MG63 (cell line): Measurements from ENCODE around the gene ADAP2. TPM values are rescaled to one million over a fixed set of nuclear protein-coding genes. Genes with fewer than 3 reads are reported as not detected.

ENCODE experiments used
- DNase-seq: peaks from one replicate; pipeline ENCODE4 v3.0.0-alpha.2; 2020
- H3K27me3 ChIP-seq: fragments of 250-450 bp; sonication (Bioruptor Pico); 2 replicates; pipeline ENCODE4 v1.5.1; 2020; ENCODE audit warnings: mild to moderate bottlenecking, moderate library complexity
- H3K36me3 ChIP-seq: fragments of 250-450 bp; sonication (Bioruptor Pico); 2 replicates; pipeline ENCODE4 v1.5.1; 2020; ENCODE audit warnings: mild to moderate bottlenecking, moderate library complexity
- H3K4me3 ChIP-seq: fragments of 250-450 bp; sonication (Bioruptor Pico); 2 replicates; pipeline ENCODE4 v1.5.1; 2020; ENCODE audit warnings: mild to moderate bottlenecking, moderate library complexity
- H3K9me3 ChIP-seq: fragments of 250-450 bp; sonication (Bioruptor Pico); 2 replicates; pipeline ENCODE4 v1.5.1; 2020; ENCODE audit warnings: mild to moderate bottlenecking, moderate library complexity
- total RNA-seq: library from RNA; depleted of rRNA; stranded (reverse); fragments of >200 nt; shearing (Covaris generic); gene quantifications from 2 replicates; pipeline ENCODE4 v1.2.3, GENCODE V29; 2014; ENCODE audit warnings: low replicate concordance; rRNA removed

ADAP2 gene
- total RNA-seq, 1 experiment from 2014 or later = 1.4 TPM

GRCh38 chr17:30990458-30990857 is 68.7 kb downstream of the ADAP2 start:
- Histone ChIP-seq H3K27me3 (no peaks in the 10 kb centered on the region), H3K4me3 (no peak overlapping the region), H3K36me3 (peaks cover 29% of the 10 kb centered on the region), H3K9me3 (no peaks in the 10 kb centered on the region)
- DNase-seq = no peak

- Histone ChIP-seq H3K27me3 (no peaks in the 10 kb centered on the region), H3K36me3 (peaks cover 40% of the 10 kb centered on the region), H3K4me3 (no peak overlapping the region), H3K9me3 (no peaks in the 10 kb centered on the region)
- no peak for DNase-seq
These were observed 70.8 kb downstream of the ADAP2 start for GRCh38 chr17:30992551-30992950.

- Histone ChIP-seq H3K36me3 (peaks cover 60% of the 10 kb centered on the region), H3K27me3 (no peaks in the 10 kb centered on the region), H3K4me3 (no peak overlapping the region), H3K9me3 (no peaks in the 10 kb centered on the region)
- DNase-seq = no peak
These were observed 73.6 kb downstream of the ADAP2 start for GRCh38 chr17:30995347-30995746.

GRCh38 chr17:30996486-30996885 is 74.7 kb downstream of the ADAP2 start:
- H3K9me3 ChIP-seq = no peaks in the 10 kb centered on the region
- no peak overlapping the region for H3K4me3 ChIP-seq
- peaks cover 58% of the 10 kb centered on the region for H3K36me3 ChIP-seq
- H3K27me3 ChIP-seq = no peaks in the 10 kb centered on the region
- no peak for DNase-seq

- Histone ChIP-seq H3K9me3 (no peaks in the 10 kb centered on the region), H3K36me3 (peaks cover 63% of the 10 kb centered on the region), H3K27me3 (no peaks in the 10 kb centered on the region), H3K4me3 (no peak overlapping the region)
- DNase-seq = no peak
These were observed 75.5 kb downstream of the ADAP2 start for GRCh38 chr17:30997270-30997669.

GRCh38 chr17:30997842-30998241 is 76.1 kb downstream of the ADAP2 start:
- Histone ChIP-seq H3K27me3 (no peaks in the 10 kb centered on the region), H3K9me3 (no peaks in the 10 kb centered on the region), H3K36me3 (peaks cover 66% of the 10 kb centered on the region), H3K4me3 (no peak overlapping the region)
- no peak for DNase-seq

- Histone ChIP-seq H3K36me3 (peaks cover 61% of the 10 kb centered on the region), H3K4me3 (no peak overlapping the region), H3K27me3 (no peaks in the 10 kb centered on the region), H3K9me3 (no peaks in the 10 kb centered on the region)
- DNase-seq = no peak
These were observed 80.3 kb downstream of the ADAP2 start for GRCh38 chr17:31002047-31002446.

- no peak for DNase-seq
- Histone ChIP-seq H3K9me3 (no peaks in the 10 kb centered on the region), H3K36me3 (peaks cover 60% of the 10 kb centered on the region), H3K4me3 (no peak overlapping the region), H3K27me3 (no peaks in the 10 kb centered on the region)
These were observed 81.6 kb downstream of the ADAP2 start for GRCh38 chr17:31003225-31003866.

- H3K27me3 ChIP-seq = no peaks in the 10 kb centered on the region
- no peak for DNase-seq
- no peaks in the 10 kb centered on the region for H3K9me3 ChIP-seq
- peaks cover 54% of the 10 kb centered on the region for H3K36me3 ChIP-seq
- no peak overlapping the region for H3K4me3 ChIP-seq
These were observed 82.4 kb downstream of the ADAP2 start for GRCh38 chr17:31004160-31004559.

GRCh38 chr17:31007695-31008373 is 86.1 kb downstream of the ADAP2 start:
- H3K9me3 ChIP-seq = no peaks in the 10 kb centered on the region
- H3K27me3 ChIP-seq = no peaks in the 10 kb centered on the region
- H3K4me3 ChIP-seq = peak overlapping the region; percentile 46
- peaks cover 30% of the 10 kb centered on the region for H3K36me3 ChIP-seq
- no peak for DNase-seq

GRCh38 chr17:31008374-31009041 is 86.8 kb downstream of the ADAP2 start:
- peak; percentile 58 for DNase-seq
- Histone ChIP-seq H3K9me3 (no peaks in the 10 kb centered on the region), H3K36me3 (peaks cover 24% of the 10 kb centered on the region), H3K27me3 (no peaks in the 10 kb centered on the region), H3K4me3 (peak overlapping the region; percentile 46)

Other genes starting within 250 kb of the ADAP2 start
- gene CRLF3, start 97.3 kb upstream of the ADAP2 start, total RNA-seq = 22.0 and 25.7 TPM in 2 replicates
- gene ATAD5, start 90.0 kb upstream of the ADAP2 start, total RNA-seq = 2.4 and 7.6 TPM in 2 replicates
- gene TEFM, start 15.7 kb upstream of the ADAP2 start, total RNA-seq = 18.7 and 38.6 TPM in 2 replicates
- 16.4 and 20.2 TPM in 2 replicates for gene RNF135, start 49.1 kb downstream of the ADAP2 start, total RNA-seq
- 12.4 and 20.3 TPM in 2 replicates for gene NF1, start 173.0 kb downstream of the ADAP2 start, total RNA-seq